GM10847 (cell line): ENCODE results near the gene PSMA5.

ENCODE experiments used
- POLR2A ChIP-seq: IDR thresholded peaks from 2 replicates; pipeline ENCODE4 v1.6.1; 2011; ENCODE audit not compliant: insufficient read length; ENCODE audit errors: extremely low read depth

The PSMA5 gene

GRCh38 chr1:109383854-109384253, 42.4 kb downstream of the PSMA5 start:
- no peak for TF ChIP-seq POLR2A

DNA sequence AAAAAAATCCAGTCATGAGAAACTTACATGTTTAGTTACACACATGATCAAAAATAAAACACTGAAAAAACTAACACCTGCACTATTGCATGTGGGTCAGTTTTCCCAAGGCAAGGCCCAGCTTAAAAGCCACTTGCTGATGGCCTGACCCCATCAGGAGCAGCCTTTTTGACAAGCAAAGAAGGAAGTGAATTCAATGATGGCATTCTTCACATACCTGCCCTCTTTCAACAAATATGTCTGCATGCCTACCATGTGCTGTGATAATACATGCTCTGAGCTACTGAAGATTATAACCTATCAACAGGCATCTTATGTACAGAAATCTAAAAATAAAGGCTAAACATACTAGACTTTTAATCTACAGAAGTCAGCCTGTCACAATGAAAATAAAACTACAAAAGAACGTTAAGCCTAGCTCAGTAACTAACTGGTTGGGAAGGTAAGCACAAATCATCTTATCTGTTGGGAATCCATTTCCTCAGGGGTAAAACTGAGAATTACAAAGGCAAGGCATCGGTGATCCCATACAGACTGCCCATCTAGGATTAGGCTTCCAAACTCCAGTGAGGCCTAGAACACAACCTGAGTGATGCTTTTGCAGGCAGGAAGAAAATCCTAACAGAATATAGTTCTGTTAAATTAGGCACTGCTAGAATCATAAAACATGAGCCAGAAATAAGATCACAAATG, 43.0 kb downstream of the PSMA5 start:
- no peak for TF ChIP-seq POLR2A

DNA sequence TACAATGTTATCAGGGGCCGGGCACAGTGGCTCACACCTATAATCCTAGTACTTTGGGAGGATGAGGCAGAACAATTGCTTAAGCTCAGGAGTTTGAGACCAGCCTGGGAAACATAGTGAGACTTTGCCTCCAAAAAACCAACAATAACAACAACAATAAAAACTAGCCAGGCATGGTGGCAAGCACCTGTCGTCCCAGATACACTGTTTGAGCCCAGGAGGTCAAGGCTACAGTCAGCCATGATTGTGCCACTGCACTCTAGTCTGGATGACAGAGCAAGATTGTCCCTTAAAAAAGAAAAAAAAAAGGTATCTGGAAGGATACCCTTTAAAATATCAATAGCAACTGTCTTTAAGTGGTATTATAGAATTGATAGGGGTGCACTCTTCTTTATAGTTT, 44.7 kb downstream of the PSMA5 start:
- no peak for TF ChIP-seq POLR2A

DNA sequence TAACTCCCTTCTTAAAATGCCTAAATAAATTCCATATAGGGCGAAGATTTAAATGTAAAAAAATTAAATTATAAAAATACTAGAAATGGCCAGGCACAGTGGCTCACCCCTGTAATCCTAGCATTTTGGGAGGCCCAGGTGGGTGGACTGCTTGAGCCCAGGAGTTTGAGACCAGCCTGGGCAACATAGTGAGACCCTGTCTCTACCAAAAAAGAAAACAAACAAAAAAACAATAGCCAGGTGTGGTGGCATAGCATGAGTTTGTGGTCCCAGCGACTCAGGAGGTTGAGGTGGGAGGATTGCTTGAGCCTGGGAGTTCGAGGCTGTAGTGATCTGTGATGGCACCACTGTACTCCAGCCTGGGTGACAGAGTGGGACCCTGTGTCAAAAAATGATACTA, 46.3 kb downstream of the PSMA5 start:
- no peak for TF ChIP-seq POLR2A

GRCh38 chr1:109379422-109379821, 46.8 kb downstream of the PSMA5 start:
- no peak for TF ChIP-seq POLR2A

- no peak for TF ChIP-seq POLR2A
These were observed 48.5 kb downstream of the PSMA5 start for GRCh38 chr1:109377698-109378097.

GRCh38 chr1:109373126-109373525, 53.1 kb downstream of the PSMA5 start:
- TF ChIP-seq POLR2A: no peak

- no peak for TF ChIP-seq POLR2A
These were observed 54.0 kb downstream of the PSMA5 start for GRCh38 chr1:109372281-109372680.

GRCh38 chr1:109371341-109371739, 54.9 kb downstream of the PSMA5 start:
- TF ChIP-seq POLR2A: no peak

DNA sequence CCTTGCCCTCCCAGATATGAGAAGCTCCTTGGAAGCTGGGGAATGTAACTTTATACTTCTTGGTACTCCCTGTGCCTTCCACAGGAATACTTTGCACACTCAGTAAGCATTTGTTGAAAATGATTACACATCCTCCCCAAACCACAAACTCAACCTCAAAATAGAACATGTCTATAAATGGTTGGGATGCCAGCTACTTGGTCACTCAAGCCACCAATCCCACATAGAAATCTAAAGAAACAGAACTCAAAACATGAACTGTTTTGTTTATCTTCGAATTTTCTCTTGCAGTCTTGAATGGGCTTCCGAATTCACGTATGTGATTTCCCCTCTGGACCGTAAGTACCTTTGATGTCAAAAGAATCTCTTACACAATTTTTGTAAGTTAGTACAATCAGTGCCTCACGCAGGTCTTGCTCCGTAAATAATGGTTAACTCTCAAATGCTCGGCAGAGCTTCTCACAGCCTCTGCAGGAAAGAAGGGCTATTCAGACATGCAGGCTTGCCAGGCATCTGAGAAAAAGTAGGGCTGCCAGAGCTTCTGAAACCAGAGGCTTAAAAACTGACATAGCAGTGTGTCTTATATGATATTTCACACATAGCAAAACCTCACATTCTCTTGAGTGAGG, 55.4 kb downstream of the PSMA5 start:
- no peak for TF ChIP-seq POLR2A

DNA sequence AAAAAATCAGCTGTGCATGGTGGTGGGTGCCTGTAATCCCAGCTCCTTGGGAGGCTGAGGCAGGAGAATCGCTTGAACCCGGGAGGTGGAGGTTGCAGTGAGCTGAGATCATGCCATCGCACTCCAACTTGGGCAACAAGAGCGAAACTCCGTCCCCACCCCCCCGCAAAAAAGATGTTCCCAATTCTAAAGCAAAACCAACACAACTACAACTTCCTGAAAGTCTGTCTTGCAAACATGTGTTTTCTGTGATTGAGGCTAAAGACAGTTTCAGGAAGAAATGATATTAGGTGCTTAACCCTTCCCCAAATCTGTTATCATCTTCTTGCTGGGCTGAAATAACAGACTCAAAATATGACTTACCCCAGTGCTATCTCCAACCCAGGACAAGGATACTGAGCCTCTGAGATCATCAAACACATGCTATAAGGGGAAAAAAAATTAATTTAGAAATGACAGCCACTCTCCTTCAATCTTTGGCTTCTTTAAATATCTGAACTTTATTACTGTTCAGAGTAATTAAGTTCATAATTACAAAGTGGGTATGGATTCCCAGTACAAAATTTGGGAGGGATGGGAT, 57.0 kb downstream of the PSMA5 start:
- TF ChIP-seq POLR2A: no peak

DNA sequence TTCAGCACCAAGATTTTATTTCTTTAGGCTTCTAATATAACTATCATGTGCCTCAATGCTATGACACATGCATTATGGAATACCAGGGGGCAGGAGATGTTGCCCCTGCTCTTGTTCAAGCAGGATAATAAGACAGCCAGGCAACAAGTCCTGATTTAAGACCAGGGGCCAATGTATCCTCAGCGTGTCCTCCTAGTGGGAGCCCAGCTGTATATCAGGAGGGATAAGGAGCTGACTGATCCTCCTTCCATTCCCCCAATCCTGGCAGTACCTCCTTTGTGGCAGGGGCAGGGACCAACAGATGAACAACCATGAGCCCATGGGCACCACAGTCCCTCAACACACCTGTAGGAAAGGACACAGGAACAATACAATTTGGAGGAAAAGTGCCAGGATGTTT, 57.8 kb downstream of the PSMA5 start:
- TF ChIP-seq POLR2A: no peak

DNA sequence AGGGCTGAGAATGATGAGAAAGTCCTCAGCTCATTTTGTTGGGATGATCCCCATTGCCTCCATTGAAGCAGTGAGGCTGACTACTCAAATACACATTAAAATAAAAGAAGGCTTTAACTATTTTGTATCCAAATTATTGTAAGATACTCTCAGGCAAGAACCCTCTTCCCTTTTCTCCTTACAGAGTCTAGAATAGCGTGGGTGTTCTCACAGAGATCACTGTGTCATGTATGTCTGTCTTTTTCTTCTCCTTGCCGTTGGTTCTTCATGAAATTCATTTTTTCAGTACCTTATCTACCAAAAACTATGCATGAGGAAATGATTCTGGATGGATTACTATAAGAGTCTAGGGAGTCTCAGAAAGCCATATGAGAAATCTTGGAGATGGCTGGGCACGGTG, 58.6 kb downstream of the PSMA5 start:
- no peak for TF ChIP-seq POLR2A

GRCh38 chr1:109365642-109366204, 60.5 kb downstream of the PSMA5 start:
- no peak for TF ChIP-seq POLR2A

DNA sequence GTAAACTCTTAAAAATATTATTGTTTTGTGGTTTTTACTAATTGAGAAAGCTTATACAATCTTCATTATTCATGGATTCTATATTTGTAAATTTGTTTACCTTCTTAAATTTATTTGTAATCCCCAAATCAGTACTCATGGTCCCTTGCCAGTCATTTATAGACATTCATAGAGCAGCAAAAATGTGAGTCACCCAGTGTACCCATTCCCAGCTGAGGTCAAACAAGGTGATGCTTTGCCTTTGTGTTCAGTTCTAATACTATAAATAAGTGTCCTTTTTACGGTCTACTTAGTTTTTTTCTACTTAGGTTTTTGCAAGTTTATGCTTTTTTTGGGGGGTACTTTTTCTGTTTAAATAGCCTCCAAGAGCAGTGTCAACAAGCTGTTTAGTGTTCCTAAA, 64.6 kb downstream of the PSMA5 start:
- TF ChIP-seq POLR2A: no peak

GRCh38 chr1:109361069-109361468, 65.2 kb downstream of the PSMA5 start:
- no peak for TF ChIP-seq POLR2A
